Natural killer cell (primary cell): Measurements from ENCODE around the gene PPP2R2D. TPM values are rescaled to one million over a fixed set of nuclear protein-coding genes. Genes with fewer than 3 reads are reported as not detected.

Experiments used
- ATAC-seq, 3 donors: fragments of 150-1000 bp in 2 of 3; fragments of 200-7000 bp in 1 of 3; cut with Tn5 transposase; 1 replicate in 1 of 3; 2 replicates in 2 of 3; pipeline ENCODE4 v1.10.0; 2021; ENCODE audit warnings: mild to moderate bottlenecking in 2 of 3, moderate library complexity in 2 of 3
- DNase-seq, 2 donors: peaks; one replicate each; pipeline versions ENCODE4 v3.0.0 to v3.0.0-alpha.2; 2013 to 2021; ENCODE audit warnings: mixed read lengths in 1 of 2
- H3K27ac ChIP-seq: one replicate; pipeline ENCODE4 v1.5.1; 2013; ENCODE audit warnings: mild to moderate bottlenecking, low read length
- H3K27me3 ChIP-seq: one replicate; pipeline ENCODE4 v1.6.1; 2013; ENCODE audit warnings: low read length; ENCODE audit not compliant: control insufficient read depth, insufficient read depth
- H3K36me3 ChIP-seq: one replicate; pipeline ENCODE4 v1.6.1; 2013; ENCODE audit warnings: low read length; ENCODE audit not compliant: control insufficient read depth, insufficient read depth
- H3K4me1 ChIP-seq: one replicate; pipeline ENCODE4 v1.6.1; 2013; ENCODE audit warnings: low read length; ENCODE audit not compliant: control insufficient read depth, insufficient read depth
- H3K4me3 ChIP-seq: one replicate; pipeline ENCODE4 v1.5.1; 2013; ENCODE audit warnings: low read length
- H3K9me3 ChIP-seq: one replicate; pipeline ENCODE4 v1.6.1; 2013; ENCODE audit warnings: low read length; ENCODE audit not compliant: control insufficient read depth, insufficient read depth
- H3K27ac Mint-ChIP-seq, 2 donors: one replicate each; pipeline ENCODE4 v1.8.0; 2022; ENCODE audit warnings: mild to moderate bottlenecking in 2 of 2, mixed read lengths in 2 of 2, moderate library complexity in 1 of 2
- H3K27me3 Mint-ChIP-seq, 2 donors: one replicate each; pipeline ENCODE4 v1.8.0; 2022; ENCODE audit warnings: low read depth in 2 of 2, mixed read lengths in 2 of 2
- H3K36me3 Mint-ChIP-seq: one replicate; pipeline ENCODE4 v1.8.0; 2022; ENCODE audit warnings: mixed read lengths
- H3K4me1 Mint-ChIP-seq, 2 donors: one replicate each; pipeline ENCODE4 v1.8.0; 2022; ENCODE audit warnings: mixed read lengths in 2 of 2
- H3K4me3 Mint-ChIP-seq: one replicate; pipeline ENCODE4 v1.8.0; 2022; ENCODE audit warnings: mild to moderate bottlenecking, moderate library complexity, mixed read lengths
- H3K9me3 Mint-ChIP-seq, 2 donors: one replicate each; pipeline ENCODE4 v1.8.0; 2022; ENCODE audit warnings: mixed read lengths in 2 of 2
- CTCF ChIP-seq: fragments of 200-600 bp; IDR thresholded peaks from one replicate; pipeline ENCODE4 v1.8.0; 2022; ENCODE audit warnings: antibody characterized with exemption
- WGBS: methylation state at CpG from one replicate; pipeline ENCODE4 v1.1.7; 2013; ENCODE audit warnings: missing lambda C conversion rate; ENCODE audit not compliant: insufficient coverage; 5-methylcytosine and 5-hydroxymethylcytosine counted together
- intact Hi-C: fragments of 100-400 bp; cut with micrococcal nuclease; formaldehyde crosslinking; loops from one replicate; pipeline ENCODE4 v1.14.2; 2022
- total RNA-seq, 4 donors: library from RNA; stranded (reverse); fragments of 120-200 nt in 1 of 4; gene quantifications; one replicate each; pipeline versions ENCODE4 v1.2.3 to v1.2.4, GENCODE V29; 2013 to 2022

The PPP2R2D gene
- total RNA-seq, 3 donors from 2014 or later (not counting 1 experiment from before 2014, with no cell fraction given), result 28.6 to 39.8 (median 35.8) TPM

- no peaks in the 10 kb centered on the region for H3K36me3 Mint-ChIP-seq
- H3K9me3 Mint-ChIP-seq, result peaks cover 3% of the 10 kb centered on the region in 2 donors
- ATAC-seq, result no peak
- TF ChIP-seq CTCF, result no peak
- no peak for DNase-seq
- H3K4me1 Mint-ChIP-seq, result no peaks in the 10 kb centered on the region
- peaks cover 0 to 11% of the 10 kb centered on the region in 2 donors for H3K27me3 Mint-ChIP-seq
- no peaks in the 10 kb centered on the region for H3K9me3 ChIP-seq
- 86% methylated on average over 23 of the region's 23 CpGs for WGBS
- intact Hi-C loops, result no loop called here
- no peak overlapping the region for H3K27ac Mint-ChIP-seq
- H3K4me3 Mint-ChIP-seq, result no peak overlapping the region
- no peaks in the 10 kb centered on the region for H3K27me3 ChIP-seq
- H3K36me3 ChIP-seq, result no peaks in the 10 kb centered on the region
- H3K27ac ChIP-seq, result no peak overlapping the region
- no peaks in the 10 kb centered on the region for H3K4me1 ChIP-seq
- H3K4me3 ChIP-seq, result no peak overlapping the region
Measured at GRCh38 chr10:131855461-131856401, 45.1 kb upstream of the PPP2R2D start.

- no peak overlapping the region for H3K27ac Mint-ChIP-seq
- H3K27ac ChIP-seq, result no peak overlapping the region
- H3K4me1 Mint-ChIP-seq, result no peaks in the 10 kb centered on the region
- no peaks in the 10 kb centered on the region for H3K36me3 Mint-ChIP-seq
- no peaks in the 10 kb centered on the region for H3K27me3 ChIP-seq
- no peaks in the 10 kb centered on the region for H3K9me3 ChIP-seq
- H3K4me1 ChIP-seq, result no peaks in the 10 kb centered on the region
- no peak for DNase-seq
- TF ChIP-seq CTCF, result no peak
- no peak overlapping the region for H3K4me3 Mint-ChIP-seq
- ATAC-seq, result no peak
- H3K36me3 ChIP-seq, result no peaks in the 10 kb centered on the region
- 87% methylated on average over 18 of the region's 18 CpGs for WGBS
- H3K4me3 ChIP-seq, result no peak overlapping the region
- H3K9me3 Mint-ChIP-seq, result no peaks in the 10 kb centered on the region
- intact Hi-C loops, result no loop called here
- H3K27me3 Mint-ChIP-seq, result peaks cover 0 to 16% of the 10 kb centered on the region in 2 donors
Measured at GRCh38 chr10:131856441-131857094, 44.2 kb upstream of the PPP2R2D start.

- TF ChIP-seq CTCF, result no peak
- ATAC-seq (no peak), DNase-seq (peak in 1 of 2 donors; percentile 5)
- Histone ChIP-seq H3K27me3 (no peaks in the 10 kb centered on the region), H3K36me3 (no peaks in the 10 kb centered on the region), H3K9me3 (no peaks in the 10 kb centered on the region), H3K4me1 (no peaks in the 10 kb centered on the region), H3K4me3 (no peak overlapping the region), H3K27ac (no peak overlapping the region)
- Mint-ChIP-seq H3K36me3 (no peaks in the 10 kb centered on the region), H3K27ac (no peak overlapping the region), H3K27me3 (peaks cover 5 to 24% of the 10 kb centered on the region in 2 donors), H3K9me3 (no peaks in the 10 kb centered on the region), H3K4me1 (no peaks in the 10 kb centered on the region), H3K4me3 (no peak overlapping the region)
- WGBS, result 82% methylated on average over 33 of the region's 33 CpGs
- intact Hi-C loops, result no loop called here
Measured at GRCh38 chr10:131857156-131858117, 43.4 kb upstream of the PPP2R2D start.
